CD4-positive, alpha-beta T cell treated with Interleukin-15 for 1 hour (primary cell): ENCODE data around the gene MCF2L.

Source experiments
- DNase-seq: peaks from one replicate; pipeline ENCODE4 v3.0.0-alpha.2; 2020

MCF2L gene

DNA sequence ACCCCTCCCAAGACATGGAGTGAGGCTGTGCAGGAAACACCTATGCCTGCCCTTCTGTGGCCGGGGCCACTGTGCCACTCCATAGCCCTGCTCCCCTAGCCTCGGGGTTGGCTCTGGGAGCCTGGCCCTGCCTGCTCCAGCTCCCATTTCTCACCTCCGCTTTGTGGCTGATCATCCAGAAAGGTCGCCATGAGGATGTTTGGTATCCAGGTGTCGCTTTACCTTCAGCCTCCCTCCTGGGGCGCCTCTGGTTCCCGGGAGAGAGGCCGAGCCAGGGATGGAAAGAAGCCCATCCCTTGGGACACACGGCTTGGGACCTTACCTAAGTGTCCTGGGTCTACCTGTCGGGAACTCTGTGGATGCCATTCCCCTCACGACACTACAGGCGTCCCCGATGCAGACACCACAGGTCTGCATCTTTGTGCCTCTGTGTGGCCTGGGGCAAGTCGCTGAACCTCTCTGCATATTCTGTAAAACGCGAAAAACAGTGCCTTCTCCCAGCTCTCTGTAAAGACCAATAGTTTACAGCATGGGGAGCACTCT is 3.4 kb upstream of the MCF2L start:
- DNase-seq: no peak

DNA sequence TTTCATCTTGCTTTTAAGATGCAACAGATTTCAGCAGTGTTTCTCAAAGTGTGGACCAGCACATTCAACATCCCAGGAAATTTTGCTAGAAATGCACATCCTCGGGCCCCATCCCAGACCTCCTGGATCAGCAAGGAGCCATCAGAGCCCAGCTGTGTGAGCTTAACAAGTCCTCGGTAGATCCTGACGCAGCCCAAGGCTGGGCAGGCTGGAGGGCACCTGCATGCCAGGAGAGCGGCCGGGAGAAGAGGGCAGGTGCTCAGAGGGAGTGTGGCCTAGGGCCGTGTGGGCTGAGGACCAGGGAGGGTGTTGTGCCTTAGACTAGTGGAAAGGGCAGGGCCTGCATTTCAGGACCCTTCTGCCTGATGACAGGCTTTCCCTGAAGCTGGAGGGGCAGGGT is 2.2 kb upstream of the MCF2L start:
- no peak for DNase-seq

GRCh38 chr13:112967686-112968379 is 1.2 kb upstream of the MCF2L start:
- no peak for DNase-seq

DNA sequence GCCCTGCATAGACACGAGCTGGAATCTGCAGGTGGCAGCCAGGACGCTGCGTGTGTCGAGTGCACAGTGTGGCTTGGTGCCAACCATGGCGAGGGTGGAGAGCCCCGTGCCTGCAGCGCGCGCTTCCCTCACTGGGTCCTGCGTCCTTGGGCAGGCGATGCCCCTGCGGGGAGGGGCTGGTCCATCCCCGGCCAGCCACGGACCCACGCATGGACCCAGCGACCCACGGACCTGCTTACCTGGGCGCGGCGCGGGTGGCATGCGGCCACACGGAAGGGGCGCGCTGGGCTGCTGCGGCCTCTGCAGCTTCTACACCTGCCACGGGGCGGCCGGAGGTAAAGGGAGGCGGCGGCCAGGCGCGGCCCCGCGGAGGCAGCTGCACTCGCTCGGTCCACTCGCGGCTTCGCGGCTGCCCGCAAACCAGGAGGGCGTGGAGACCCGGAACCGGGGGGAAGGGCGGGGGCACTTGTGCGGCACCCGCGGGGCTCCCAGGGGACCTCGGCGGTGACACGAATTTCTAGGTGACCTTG is 569 bp upstream of the MCF2L start:
- DNase-seq: no peak

DNA sequence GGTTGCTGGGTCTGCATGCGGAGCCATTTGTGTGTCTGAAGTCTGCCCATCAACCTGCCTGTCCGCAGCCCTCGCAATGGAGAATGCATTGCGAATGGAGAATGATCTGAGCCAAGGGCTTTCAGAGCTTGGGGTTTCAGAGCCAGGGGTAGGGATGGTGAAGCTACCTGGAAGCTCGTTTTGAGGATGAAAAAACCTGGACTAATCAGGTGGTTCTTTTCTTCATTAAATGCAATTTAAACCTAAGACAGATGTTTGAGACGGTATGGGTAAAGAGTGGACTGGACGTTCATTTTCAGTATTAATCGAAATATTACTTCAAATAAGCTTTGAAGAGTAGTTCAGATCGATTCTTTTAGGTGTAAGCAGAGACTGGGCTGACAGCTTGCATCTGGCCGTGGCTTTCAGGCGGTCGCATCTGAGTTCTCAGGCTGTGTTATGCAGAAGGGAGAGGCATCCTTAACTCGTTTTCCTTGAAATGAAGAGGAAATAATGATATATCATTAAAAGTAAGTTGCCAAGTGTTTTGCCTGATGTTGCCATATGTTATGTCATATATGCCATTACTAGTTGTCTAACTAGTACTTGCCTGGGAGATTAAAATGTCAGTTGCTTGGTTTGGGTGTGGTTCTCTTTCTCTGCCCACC is 801 bp downstream of the MCF2L start:
- DNase-seq: no peak

GRCh38 chr13:112970552-112971287 is 1.7 kb downstream of the MCF2L start:
- no peak for DNase-seq

- no peak for DNase-seq
Measured at GRCh38 chr13:112971288-112971643, 2.3 kb downstream of the MCF2L start.

DNA sequence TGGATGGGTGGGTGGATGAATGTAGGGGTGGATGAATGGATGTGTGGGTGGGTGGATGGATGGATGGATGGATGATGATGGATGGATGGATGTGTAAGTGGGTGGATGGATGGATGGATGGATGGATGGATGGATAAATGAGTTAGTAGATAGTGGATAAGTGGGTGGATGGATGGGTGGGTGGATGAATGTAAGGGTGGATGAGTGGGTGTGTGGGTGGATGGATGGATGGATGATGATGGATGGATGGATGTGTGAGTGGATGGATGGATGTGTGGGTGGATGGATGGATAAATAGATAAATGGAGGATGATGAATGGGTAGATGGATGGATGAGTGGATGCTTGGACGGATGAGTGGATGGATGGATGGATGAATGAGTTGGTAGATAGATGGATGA is 3.2 kb downstream of the MCF2L start:
- DNase-seq: no peak

DNA sequence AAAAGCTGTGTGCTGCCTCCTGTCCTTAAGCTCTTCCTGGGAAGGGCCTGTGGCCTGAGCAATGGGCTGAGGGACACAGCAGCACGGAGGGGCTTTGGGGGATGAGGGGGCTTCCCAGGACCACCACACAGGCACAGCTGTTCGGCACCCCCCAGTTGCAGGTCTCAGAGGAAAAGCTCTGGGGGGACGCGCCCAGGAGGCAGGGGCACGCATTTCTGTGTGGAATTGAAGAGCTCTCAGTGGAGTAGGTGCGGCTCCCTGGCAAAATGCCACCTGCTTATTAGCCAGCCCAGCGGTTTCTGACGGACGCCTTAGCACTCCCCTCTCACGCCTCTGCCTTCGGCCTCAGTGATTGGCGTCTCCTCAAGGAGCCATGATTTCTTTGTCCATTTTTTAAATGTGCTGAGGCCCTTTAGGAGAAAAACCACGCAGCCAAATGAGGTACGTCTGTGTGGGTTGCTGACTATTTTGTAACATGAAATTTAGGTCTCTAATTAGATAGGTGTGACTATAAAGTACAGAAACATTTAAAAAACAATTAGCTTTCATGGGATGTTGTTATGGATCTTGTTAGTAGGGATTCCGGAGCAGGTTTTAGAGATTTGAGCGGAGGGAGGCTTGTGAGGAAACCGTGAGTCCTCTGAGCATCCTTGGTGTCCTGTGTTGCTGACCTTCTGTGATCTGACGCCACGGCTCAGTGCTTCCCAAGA is 4.0 kb downstream of the MCF2L start:
- no peak for DNase-seq

- DNase-seq: no peak
Measured at GRCh38 chr13:112973577-112973951, 4.5 kb downstream of the MCF2L start.

DNA sequence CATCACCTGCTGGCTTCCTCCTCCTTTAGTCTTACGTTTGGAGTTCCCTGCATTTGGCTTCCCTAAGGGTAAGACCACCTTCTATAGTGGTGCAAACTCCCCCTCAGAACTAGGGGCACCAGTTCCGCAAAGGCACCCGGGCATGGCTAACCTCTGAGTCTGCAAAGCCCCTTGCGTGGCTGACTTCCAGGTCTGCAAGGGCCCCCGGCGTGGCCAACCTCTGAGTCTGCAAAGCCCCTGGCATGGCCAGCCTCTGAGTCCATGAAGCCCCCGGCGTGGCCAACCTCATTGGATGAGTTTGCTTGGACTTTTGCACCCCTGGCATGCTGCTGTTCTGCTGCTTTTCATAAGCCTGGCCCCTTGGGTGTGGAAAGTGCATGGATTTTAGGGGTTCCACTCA is 5.1 kb downstream of the MCF2L start:
- no peak for DNase-seq

- no peak for DNase-seq
Measured at GRCh38 chr13:112974671-112975070, 5.7 kb downstream of the MCF2L start.

GRCh38 chr13:112975401-112975939 is 6.5 kb downstream of the MCF2L start:
- DNase-seq: no peak

GRCh38 chr13:112976526-112976925 is 7.5 kb downstream of the MCF2L start:
- DNase-seq: no peak

- no peak for DNase-seq
Measured at GRCh38 chr13:112977091-112977490, 8.1 kb downstream of the MCF2L start.

GRCh38 chr13:112977525-112977924 is 8.5 kb downstream of the MCF2L start:
- no peak for DNase-seq

- DNase-seq: no peak
Measured at GRCh38 chr13:112978561-112979405, 9.8 kb downstream of the MCF2L start.

- DNase-seq: no peak
Measured at GRCh38 chr13:112979406-112979902, 10.4 kb downstream of the MCF2L start.

GRCh38 chr13:112980434-112980833 is 11.4 kb downstream of the MCF2L start:
- no peak for DNase-seq

DNA sequence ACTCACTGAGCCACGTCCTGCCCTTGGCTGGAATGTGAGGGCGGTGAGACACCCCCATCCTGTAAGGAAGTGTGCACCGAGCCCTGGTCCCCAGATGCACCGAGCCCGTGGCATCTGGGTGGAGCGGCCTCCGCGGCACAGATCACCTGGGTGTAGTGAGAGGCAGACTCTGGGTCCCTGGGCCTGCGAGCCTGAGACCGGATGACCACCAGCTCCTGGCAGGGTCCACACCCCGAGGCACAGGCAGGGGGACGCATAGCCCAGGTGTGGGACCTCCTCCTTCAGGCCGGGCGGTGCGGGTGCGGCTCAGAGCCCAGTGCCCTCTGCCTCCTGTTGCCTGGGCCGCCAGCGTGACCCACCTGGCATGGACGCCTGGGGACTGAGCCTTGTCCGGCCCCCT is 12.4 kb downstream of the MCF2L start:
- no peak for DNase-seq

DNA sequence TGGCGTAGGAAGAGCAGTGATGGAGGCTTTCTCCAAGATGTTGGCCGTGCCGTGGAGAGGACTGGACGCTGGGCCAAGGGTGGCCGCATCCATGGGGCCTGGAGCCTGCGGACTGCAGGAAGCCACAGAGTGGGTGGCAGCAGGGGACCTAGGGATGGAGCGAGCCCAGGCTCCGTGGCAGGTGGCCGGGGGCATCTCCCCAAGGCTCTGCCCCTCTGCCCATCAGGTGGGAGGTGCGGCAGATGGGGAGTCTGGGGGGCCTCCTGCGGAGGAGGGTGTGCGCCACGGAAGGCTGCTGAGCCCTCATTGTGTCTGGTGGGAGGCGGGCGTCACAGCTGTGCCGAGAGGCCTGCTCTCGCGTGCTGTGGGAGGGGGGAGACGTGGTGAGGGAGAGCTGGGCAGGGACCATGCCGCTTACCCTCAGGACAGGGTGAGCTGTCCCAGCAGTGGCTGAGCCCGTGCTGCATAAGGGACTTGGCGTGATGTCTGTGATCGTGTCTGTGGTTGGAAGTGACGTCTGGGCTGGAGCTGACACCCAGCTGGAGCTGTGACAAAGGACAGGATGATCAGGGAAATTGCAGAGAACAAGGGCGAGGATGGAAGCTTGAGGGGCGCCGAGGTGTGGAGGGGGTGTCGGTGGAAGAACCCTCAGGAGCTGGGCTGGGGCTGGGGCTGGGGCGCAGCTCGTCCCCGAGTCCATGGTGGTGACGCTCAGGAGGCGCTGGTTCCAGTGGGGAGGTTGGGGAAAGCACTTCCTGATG is 13.4 kb downstream of the MCF2L start:
- DNase-seq: no peak
